GM21723 (cell line): ENCODE results near the gene SHH.

Experiments
- ATAC-seq: cut with Tn5 transposase; IDR thresholded peaks from one replicate; pipeline ENCODE4 v1.9.1; 2021; ENCODE audit warnings: mild to moderate bottlenecking, moderate library complexity; ENCODE audit not compliant: unreplicated experiment

The SHH gene

DNA sequence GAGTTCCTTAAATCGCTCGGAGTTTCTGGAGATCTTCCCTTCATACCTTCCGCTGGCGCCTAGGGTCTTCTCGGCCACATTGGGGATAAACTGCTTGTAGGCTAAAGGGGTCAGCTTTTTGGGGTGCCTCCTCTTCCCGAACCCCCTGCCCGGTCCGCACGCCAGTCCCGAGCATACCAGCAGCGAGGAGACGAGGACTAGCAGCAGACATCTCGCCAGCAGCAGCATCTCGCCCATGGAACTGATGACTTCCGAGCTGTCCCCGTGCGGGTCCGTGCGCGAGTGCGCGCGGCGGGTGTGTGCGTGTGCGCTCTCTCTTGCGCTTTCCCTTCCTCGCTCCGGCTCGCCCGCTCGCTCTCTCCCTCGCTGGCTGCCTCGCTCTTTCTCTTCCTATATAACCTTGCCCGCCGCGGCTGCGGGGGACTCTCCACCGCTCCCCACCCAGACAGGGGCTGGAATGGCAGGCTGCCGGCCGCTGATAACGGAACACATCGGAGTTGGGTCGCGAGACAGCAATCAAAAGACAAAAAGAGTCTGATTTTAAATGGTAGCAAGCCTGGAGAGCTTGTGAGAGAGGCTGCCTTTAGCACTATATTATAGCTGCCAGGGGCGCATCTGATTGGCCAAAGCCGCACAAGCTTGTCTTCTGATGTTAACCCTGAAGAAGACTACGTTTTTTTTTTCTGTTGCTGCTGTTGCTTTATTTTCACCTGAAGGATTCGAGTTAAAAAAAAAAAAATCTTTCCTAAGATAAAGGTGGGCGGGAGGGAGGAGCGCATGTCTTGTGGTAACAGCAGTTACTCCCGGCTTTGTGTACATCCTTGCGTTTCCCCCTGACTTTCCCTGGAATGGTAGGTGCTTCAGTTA lies at the start of gene SHH:
Gene SHH, minus strand, starts transcription at position 569 of the 867 bp plus-strand sequence. Its CDS starts 341 bp downstream, at position 228.
- ATAC-seq = no peak

DNA sequence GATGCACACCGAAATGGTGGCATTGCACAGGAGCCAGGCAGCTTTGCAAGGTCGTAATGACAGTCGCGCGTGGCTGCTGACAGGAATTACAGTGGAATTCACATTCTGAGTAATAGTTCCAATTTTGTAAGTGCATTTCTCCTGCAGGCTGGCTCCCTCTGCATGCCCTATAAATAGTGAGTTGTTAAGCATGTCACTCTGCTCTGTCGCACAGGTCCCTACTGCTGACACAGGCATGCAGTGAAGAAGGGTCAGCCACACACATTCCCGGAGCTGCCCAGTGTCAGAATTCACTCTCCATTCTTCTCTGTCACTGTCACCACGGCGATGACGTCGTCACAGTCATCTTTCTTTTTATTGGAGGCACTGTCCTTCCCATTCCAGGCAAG lies 49.2 kb upstream of the SHH start:
- no peak for ATAC-seq

DNA sequence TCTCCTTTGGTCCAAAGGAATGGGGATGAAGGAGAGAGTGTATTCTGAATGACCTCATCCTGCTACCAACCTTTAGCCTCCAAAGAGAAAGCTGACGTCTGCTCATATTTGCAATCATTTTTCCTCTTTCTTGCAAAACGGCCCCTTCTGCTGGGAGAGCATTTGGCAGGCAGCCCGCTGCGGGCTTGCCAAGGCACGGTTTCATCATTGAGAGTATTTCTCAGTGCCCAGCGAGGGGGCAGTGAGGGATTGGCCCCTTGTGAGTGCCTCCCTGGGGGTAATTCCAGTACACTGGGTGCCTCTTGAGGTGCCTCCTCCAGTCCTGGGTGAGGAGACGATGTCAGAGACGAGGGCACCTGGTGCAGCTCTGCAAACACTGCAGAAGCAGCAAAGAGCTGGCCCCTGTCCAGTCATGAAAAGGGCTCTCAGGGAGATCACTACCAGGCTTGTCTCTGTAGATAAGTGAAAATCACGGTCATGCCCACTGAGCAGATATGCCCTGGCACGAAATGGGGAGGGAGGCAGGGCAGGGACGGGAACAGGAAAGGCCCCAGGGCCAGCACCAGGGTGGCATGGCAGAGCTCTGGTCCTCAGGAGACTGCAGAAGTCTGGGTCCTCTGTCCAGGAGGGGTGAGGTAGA lies 48.7 kb upstream of the SHH start:
- no peak for ATAC-seq

DNA sequence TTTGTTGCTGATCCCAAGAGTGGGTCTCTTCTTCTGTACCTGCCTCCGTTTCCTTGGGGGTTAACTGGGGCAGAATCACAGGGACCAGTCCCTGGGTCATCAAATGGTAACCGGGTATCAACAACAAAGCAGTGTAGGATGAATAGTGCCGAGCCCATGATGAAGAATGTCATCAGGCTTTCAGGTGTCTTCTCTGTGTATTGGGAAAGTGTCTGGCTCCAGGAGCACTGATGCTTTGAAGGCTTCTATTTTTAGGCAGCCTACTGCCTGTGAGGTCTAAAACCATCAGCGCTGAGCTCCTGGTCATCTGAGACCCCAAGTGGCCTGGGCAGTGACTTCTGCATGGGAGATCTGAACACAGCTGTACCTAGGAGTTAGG lies 48.2 kb upstream of the SHH start:
- ATAC-seq = no peak

DNA sequence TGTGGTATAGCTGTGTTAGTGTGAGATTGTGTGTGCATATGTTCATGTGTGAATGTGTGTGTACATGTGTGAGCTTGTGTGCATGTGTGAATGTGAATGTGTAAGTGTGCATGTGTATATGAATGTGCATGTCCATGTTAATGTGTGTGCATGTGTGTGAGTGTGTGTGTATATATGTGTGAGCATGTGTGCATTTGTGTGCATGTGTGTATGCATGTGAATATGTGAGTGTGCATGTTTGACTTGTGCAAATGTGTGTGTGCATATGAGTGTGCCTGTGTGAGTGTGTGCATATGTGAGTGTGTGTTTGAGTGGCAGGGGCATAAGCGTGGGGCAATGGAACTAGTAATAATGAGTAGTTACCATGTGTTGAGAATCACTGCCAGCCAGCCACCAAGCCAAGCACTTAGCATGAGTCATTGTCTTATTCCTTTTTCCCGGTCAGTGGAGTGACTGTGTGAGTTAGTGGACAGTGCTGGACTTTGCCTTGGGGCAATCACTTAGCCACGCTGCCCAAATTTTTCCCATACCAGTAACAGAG lies 46.3 kb upstream of the SHH start:
- no peak for ATAC-seq

DNA sequence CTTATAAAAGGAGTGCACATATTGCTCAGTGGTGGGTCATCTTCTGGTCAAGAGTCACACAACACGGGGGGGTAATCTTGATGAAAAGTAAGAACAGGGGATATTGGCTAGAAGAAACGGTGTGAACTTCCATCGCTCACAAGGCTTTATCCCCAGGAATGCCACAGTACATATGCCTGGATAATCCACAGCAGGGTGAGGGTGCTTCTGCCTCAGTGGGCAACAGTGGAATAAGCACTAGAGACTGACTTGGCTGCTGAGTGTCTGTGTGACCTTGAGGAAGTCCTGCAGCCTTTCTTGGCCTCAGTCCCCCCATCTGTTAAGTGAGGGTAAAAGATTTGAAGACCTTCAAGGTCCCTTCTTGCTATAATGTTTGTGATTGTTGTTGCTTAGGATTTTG lies 44.9 kb upstream of the SHH start:
- no peak for ATAC-seq

DNA sequence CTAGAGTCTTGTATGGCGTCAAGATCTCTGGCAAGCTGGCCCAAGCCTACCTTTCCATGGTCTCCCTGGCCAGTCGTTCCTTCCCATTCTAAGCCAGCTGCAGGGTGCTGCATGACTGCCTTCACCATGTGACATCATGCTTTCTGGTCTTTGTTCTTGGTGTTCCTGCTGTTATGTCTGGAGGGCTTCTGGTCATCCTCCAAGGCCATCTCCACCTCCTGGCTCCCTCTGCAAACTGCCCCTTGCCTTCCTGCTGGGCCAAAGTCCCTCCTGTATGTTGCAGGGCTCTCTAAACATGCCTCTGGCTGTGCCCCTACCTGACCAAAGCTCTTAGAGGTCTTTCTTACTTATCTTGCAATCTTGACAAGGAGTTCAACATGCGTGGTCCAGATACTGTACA lies 44.4 kb upstream of the SHH start:
- ATAC-seq = no peak

DNA sequence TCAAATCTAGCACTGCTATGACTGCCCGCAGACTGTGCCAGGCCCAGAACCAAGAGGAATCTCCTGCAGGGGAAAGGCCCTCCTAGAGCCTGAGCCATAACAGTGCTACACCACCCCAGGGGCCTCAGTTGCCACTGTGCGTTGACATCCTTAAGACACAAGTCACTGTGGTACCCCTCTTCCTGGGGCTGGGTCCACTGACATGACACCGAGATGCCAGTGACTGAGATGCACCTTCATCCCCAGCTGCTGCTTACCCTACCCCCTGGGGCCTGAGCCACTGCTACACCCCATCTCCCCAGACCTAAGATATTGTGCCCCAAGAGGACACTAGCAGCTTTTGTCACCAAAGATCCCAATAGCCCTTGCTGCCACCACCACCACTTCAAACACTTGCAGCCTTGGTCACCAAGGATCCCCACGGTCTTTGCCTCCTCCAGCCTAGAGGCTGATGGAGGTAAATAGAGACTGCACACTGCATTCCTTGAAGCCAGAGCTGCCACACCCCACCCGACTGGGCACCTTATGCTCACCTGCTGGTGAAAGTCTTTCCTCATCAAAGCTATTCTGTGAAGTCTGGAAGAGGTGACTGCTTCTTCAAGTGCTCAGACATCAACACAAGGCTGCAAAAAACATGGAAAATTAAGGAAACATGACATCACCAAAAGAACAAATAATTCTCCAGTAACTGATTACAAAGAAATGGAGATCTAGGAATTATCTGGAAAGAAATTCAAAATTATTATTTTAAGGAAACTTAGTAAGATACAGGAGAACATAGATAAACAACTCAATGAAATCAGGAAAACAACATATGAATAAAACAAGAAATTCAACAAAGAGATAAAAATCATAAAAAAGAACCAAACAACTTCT lies 40.4 kb upstream of the SHH start:
- no peak for ATAC-seq

DNA sequence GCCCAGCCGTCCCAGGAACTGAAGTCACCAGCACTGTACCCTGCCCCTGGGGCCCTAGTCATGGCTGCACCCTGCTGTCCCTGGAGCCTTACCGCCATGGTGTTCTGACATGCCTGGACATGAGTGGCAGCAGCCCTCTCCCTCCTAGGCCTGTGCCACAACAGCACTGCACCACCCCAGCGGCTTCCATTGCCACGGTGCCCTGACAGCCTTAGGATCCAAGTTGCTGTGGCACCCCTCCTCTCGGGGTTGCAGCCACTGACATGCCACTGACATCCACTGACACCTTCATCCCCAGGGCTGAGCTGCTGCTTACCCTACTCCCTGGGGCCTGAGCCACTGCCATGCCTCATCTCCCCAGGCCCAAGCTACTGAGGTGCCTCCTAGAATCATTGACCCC lies 39.6 kb upstream of the SHH start:
- ATAC-seq = no peak

DNA sequence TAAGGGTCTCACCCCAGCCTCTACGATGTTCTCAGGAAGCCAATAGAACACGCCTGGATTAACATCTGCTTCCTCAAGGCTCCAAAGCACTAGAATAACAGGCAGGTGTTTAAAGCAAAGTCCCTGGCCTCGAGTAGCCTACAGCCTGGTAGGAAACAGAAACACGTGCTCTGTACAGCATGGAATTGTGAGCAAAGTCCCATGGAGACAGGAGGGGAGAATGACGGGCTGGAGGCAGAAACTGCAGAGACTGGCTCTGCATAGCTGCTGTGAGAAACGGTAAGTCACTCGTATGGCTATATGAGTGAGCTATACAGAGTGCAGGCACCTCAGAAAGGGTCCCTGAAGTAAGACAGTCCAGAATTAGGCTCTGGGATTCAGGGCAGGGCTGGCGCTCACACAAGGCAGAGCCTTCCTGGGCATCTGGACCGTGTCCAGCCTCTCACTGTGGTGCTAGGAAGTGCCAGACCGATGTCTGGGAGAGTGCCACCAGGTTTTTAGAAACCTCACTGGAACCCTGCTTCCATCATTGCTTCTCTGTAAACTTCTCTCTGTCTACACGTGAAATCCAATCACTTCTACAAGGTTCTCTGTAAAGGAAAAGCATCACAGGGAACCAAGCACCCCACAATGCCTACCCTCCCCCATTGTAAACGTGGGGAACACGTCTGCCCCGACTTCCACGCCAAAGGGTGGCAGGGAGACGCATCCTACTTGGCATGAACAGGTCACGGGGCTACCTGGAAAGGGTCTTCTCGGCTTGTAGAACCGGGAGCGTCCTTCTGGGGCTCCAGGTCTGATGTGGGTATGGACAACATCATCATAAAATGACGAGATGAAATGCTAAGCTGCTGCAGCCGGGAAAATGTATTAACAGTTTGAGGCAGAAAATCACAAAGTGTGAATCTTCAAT lies 38.8 kb upstream of the SHH start:
- no peak for ATAC-seq

DNA sequence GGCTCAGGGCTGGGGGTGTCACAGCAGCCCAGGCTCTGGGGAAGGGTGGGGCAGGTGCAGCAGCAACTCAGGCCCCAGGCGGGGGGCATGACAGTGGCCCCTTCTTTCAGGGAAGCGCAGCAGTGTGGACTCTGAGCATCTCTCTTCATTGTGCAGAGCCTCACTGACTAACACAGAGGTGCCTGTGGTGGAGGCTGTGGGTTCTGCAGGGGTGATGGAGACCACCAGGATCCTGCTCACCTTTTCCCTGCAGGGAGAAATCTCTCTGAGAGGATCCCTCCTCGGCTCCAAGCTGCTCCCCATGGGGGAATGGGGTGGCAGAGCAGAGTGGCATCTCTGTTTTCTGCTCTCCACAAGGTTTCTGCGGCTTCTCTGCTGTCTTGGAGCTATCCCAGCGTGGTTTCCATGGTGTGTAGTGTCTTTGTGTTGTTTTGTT lies 37.8 kb upstream of the SHH start:
- no peak for ATAC-seq

DNA sequence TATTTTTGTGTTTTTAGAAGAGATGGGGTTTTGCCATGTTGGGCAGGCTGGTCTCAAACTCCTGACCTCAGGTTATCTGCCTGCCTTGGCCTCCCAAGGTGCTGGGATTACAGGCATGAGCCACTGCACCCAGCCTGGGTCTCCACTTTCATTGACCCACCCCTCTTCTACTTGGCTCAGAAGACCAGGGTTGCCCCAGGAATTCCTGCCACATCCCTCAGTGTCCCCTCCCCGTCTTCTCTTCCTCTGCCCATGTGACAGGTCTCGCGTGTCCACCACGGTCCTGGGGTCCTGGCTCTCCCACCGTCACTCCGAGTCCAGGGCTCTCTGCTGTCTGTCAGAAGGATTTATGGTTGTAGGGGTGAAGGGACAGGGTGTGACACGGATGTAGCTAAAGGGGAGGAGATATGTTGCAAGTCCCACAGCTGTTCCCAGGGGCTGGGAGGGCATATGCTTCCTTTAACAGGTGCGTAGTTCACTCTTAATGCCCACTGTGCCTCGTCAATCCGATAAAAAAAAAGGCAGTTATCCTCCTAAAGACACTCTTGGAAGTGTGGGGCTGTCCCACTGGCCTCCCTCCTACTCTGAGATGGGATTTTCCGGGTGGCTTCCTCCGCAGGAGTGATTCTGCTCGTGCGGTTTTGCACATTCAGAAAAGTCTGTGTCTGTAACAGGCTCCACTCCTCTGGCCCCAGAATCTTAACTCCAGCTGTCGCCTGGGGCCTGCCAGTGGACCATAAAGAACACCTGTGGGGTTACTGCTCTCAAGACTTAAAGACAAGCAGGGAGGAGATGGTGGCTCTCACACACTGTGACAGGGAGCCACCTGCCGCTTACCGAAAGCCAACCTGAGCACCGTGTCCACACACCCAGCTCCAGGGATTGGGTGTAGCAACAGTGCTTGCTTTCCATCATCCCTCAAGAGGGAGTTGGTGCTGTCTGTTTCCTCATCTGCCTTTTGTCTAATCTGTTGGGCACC lies 36.7 kb upstream of the SHH start:
- ATAC-seq = no peak

DNA sequence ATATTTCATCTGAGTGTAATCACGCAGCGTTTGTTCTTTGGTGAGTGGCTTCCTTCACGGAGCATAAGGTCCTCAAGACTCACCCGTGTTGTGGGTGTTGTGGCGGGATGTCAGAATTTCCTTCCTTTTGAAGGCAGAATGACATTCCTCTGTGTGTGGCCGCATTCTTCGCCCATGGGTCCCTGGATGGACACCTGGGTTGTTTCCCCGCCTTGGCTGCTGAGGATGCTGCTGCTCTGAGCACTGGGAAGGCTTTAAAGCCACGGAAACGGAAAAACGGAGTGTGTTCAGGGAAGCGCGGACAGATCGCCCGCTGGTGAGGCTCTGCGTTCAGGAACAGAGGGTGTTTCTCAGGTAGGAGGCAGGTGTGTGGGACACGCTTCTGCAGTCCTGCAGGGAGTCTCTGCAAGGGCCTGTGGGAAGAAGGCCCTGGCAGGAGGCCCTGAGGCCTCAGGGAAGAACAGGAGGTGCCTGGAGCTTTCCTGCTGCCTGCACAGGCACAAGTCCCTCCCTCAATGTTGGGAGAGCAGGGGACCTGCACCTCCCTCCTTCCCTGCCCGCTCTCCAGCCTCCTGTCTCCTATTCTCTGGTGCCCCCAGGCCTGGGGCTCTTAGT lies 35.7 kb upstream of the SHH start:
- ATAC-seq = no peak

DNA sequence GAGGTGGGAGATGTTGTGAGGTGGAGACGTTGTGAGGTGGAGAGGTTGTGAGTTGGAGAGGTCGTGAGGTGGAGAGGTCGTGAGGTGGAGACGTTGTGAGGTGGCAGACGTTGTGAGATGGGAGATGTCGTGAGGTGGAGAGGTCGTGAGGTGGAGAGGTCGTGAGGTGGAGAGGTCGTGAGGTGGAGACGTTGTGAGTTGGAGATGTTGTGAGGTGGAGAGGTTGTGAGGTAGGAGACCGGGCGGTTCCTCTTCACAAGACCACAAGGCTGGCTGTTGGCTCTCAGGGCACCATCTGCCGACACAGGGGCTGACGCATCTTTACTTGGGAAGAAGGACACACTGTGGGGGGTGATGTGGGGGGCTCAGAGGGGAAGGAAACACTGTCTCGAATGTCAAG lies 34.7 kb upstream of the SHH start:
- no peak for ATAC-seq

DNA sequence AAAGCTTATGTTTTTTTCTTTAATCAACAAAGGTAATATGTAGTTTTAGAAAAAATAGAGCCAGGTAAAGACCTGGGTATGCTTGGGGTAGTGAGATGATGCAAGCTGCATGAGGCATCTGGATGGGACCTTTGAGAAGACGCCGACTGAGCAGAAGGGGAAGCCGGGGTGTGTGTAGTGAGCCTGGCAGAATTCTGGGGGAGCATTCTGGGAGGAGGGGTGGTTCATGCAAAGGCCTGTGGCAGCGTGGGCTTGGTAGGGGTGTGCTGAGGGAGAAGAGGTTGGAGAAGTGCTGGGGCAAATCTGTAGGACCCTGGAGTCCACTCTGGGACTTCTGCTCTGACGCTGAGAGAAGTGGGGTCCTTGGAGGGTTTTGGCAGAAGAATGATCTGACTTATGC lies 33.9 kb upstream of the SHH start:
- no peak for ATAC-seq

DNA sequence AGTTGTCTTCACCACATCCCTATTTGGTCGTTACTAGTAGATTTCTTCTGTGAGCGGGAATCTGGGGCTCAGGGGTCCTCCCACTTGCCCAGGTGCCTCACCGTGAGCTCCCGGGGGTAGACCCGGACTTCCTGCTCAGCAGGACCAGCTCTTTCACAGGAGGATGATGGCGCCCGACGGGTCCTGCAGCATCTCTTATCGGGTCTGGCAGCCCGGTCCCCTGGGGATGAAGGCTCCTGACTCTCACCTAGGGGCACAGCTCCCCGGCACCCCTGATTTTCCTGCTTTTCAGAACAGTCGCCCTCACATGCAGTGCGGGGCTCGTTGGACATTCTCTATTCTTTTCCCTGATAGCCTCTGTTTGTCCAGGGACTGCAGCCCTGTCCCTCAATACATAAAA lies 33.0 kb upstream of the SHH start:
- ATAC-seq = no peak

DNA sequence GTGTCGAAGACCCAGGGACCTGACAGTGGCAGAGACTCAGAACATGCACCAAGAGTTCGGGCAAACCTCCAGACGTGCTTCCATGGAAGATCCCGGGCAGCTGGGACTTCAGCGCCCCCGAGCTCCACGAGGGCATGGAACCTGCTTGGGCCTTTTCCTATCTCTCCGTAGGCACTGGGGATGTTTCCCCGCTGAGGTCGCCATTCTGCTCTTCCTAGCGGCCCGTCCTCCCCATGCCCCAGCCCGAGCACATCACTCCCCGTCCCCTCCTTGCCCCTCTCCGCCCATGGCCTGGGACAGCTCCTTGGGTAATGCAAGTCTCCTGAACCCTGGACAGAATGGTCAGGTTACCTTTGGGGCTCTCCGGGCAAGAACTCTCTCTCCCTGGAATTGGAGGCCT lies 32.3 kb upstream of the SHH start:
- ATAC-seq = no peak

DNA sequence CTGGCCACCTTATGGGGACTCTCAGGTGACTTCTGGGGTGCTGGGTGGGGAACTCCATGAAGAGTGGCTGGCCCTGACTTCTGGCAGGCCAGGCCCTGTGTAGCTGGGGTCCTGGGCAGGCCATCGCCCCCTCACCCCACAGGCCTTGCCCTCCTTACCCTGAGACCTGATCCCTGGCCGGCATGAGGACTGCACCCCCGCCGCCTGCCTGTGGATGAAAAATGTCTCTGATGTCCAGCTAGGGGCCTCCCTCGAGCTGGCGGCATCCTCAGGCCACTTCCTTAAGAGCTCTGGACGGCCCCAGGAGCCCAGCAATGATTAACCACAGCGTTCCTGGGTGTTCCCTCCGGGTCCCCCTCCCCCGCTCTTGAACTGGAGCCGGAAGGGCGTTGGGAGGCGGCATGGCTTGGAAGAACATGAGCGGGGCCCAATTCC lies 31.8 kb upstream of the SHH start:
- no peak for ATAC-seq
